Fibroblast of skin of right quadriceps (primary cell): ENCODE data around the gene STPG3.
A peak's percentile ranks its signal among the peaks of the same experiment; 100 is the strongest.

Experiments
- DNase-seq: peaks from one replicate; pipeline ENCODE4 v3.0.0-alpha.2; 2013

Gene STPG3

GRCh38 chr9:137281345-137282116, 30.4 kb downstream of the STPG3 start:
- no peak for DNase-seq

- no peak for DNase-seq
Observed at GRCh38 chr9:137286975-137287383, 35.9 kb downstream of the STPG3 start.

- no peak for DNase-seq
Observed at GRCh38 chr9:137293094-137293481, 42.0 kb downstream of the STPG3 start.

- no peak for DNase-seq
Observed at GRCh38 chr9:137293482-137294090, 42.5 kb downstream of the STPG3 start.

GRCh38 chr9:137294091-137294680, 43.1 kb downstream of the STPG3 start:
- no peak for DNase-seq

GRCh38 chr9:137294681-137295237, 43.7 kb downstream of the STPG3 start:
- no peak for DNase-seq

GRCh38 chr9:137295238-137295811, 44.2 kb downstream of the STPG3 start:
- DNase-seq, result no peak

GRCh38 chr9:137295849-137296669, 45.0 kb downstream of the STPG3 start:
- DNase-seq, result no peak

GRCh38 chr9:137296670-137297664, 45.9 kb downstream of the STPG3 start:
- no peak for DNase-seq

- no peak for DNase-seq
Observed at GRCh38 chr9:137297966-137298365, 46.9 kb downstream of the STPG3 start.

- no peak for DNase-seq
Observed at GRCh38 chr9:137298401-137299202, 47.5 kb downstream of the STPG3 start.

GRCh38 chr9:137299203-137299565, 48.1 kb downstream of the STPG3 start:
- DNase-seq, result no peak

GRCh38 chr9:137299938-137300337, 48.9 kb downstream of the STPG3 start:
- no peak for DNase-seq

- DNase-seq, result no peak
Observed at GRCh38 chr9:137300567-137301080, 49.5 kb downstream of the STPG3 start.

GRCh38 chr9:137301081-137301947, 50.2 kb downstream of the STPG3 start:
- DNase-seq, result no peak

- peak; percentile 77 for DNase-seq
Observed at GRCh38 chr9:137302118-137302448, 51.0 kb downstream of the STPG3 start, which contains the start of gene NRARP. TSS of gene NRARP (minus strand) at chr9:137302271. CDS start at chr9:137301928, 343 bp downstream.

- no peak for DNase-seq
Observed at GRCh38 chr9:137302449-137303150, 51.5 kb downstream of the STPG3 start.
